Non-pigmented ciliary epithelial cell (primary cell): ENCODE measurements around the gene EEF1AKMT2.

ENCODE experiments used
- DNase-seq: peaks from one replicate; pipeline ENCODE4 v3.0.0-alpha.2; 2010; ENCODE audit warnings: low read depth

Gene EEF1AKMT2

DNA sequence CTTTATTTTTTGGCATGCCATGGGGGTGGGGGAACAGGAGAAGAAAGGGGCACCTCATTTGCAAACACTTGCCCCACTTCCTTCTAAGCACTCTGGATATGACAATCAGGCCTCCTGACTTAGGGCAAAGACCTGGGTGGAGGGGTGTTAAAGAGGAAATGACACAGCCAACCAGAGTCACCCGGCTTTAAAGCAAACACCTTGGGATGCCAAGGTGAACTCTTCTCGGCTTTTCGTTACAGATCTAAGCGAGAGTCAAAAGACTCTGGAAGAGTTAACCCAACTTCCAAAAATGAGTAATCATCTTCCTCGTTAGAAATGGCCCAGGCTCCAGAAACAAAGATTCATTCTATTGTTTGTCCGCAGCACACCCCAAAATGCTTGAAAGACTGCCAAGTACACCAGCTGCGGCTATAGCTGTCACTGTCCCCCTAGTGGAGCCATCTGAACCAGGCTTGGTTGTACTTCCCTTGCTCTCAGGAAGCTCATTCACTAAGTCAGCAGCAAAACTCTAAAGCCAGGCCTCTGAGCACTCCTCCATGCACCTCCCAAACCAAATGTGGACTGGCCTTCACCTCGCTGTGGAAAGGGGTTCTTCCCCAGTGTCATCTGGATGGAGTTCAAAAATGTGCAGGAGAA lies 72.4 kb downstream of the EEF1AKMT2 start:
- DNase-seq: peak; percentile 31

DNA sequence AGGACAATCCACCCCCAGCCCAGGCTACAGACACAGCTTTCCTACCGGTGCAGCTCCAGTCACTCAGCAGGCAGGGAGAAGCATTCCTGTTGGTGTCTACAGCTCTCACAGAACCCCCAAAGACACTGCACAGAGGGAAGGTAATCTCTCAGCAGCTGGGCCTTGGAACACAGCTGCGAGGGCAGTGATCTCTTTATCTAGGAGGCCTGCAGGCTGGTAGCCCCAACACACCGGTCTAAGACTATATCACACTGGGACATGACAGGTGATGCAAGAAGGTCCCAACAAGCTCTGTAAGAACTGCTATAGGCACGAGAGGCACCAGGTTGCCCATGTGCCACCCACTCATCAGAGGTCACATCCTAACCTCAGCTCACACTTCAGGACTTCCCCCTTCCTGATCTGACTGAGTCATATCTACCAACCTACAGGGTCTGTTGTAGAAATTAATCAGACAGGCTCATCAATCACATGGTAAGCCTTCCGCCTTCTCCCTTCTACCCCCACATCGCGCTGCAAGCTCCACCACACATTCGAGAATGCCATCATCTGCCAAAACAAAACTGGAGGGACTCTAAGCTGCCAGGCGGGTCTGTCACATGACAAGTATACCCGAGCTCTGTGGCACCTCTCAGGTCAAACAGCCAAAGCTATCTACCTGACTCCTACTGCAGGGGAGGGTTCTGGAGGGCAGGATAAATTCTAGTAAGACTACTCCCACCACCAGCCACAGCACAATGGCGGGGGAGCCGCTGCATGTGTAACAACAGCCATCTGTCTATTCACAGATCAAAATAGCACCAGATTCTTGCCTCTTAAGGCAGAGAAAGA lies 73.6 kb downstream of the EEF1AKMT2 start:
- DNase-seq: no peak

DNA sequence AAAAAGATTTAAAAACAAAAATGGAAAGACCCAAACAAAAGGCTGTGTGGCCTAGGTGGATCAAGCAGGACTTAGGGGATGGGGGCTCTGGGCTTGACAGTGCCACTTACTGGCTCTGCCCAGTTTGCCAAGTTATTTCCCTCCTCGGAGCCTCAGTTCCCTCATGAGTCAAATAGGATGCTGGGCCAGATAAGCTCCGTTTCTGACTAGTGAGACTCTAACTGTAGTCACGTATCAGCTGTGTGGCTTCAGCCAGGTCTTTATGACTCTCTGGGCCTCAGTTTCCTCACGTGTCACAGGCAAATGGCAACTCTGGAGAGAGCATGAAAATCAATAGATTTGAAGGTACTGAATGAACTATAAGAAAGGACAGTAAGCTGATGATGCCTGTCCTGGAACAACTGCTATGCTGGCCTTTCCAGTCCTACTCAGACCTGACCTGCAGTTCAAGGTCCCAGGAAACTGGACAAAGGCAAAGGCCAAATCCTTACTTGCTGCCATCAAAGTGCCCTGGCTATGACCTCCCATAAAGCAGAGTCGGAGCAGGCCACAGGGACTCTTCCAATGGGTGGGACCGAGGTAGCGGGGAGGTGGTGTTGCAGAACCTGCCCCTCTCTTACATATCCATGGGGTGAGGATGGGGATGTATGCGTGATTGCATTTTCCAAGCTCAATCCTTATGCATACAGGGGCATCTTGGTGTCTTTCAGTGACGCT lies 74.5 kb downstream of the EEF1AKMT2 start:
- no peak for DNase-seq

DNA sequence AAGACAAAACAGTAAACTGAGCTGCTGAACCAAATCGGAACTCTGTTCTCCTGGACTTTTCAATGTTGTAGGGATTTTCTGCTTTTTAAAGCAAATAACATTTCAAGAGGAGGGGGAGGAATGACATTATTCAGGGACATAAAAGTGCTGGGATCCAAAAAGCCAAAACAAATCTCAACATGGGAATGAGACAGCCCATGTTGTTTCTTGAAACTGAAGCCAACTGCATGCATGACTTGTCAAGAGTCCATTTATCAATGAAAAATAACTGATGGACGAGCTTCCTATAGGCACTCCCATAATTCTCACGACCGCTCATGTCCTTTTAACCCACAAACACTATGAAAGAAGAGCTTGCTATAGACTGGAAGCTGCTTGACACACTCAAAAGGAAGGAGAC lies 75.3 kb downstream of the EEF1AKMT2 start:
- no peak for DNase-seq

DNA sequence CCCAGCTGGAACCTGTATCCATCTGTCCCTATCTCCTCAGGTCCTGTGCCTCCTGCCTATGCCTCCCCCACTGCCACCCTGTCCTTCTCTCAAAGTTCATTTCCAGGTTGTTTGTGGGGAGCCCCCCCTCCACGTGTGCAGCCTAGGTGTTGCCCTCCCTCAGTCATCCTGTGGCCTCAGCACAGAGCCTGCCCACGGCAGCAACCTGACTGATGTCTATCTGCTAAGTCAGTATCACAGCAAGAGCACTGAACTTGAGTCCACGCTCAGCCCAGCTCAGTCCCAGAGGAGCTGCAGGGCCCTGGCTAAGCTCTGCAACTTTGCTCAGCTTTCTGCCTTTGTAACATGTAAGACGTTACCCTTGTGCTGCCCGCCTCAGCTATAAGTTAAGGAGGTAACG lies 76.2 kb downstream of the EEF1AKMT2 start:
- no peak for DNase-seq

DNA sequence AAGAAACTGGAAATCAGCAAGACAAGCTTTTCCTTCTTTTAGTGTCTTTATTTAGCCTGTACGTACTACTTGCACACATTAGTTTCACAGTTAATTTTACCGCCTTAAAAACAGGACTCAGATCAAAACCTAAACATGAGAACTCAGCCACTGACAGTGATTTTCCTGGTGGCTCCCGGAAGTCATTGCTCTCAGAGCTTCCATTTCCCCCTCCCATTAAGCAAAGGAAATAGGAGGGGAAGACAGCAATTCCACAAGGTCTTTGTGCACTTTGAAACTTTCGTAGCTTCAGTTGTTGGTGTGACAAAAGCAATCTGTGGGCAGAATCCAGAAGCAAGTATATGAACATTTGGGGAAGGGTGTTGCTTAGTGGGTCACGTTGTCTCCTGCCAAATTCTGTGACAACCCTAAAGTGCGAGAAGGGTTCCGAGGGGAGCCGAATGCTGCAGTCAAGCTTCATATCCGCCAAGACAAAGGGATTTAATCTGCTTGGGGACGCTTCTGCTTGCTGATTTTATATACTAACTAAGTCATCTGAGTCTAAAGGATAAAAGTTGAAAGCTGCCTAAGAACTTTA lies 77.9 kb downstream of the EEF1AKMT2 start:
- no peak for DNase-seq

DNA sequence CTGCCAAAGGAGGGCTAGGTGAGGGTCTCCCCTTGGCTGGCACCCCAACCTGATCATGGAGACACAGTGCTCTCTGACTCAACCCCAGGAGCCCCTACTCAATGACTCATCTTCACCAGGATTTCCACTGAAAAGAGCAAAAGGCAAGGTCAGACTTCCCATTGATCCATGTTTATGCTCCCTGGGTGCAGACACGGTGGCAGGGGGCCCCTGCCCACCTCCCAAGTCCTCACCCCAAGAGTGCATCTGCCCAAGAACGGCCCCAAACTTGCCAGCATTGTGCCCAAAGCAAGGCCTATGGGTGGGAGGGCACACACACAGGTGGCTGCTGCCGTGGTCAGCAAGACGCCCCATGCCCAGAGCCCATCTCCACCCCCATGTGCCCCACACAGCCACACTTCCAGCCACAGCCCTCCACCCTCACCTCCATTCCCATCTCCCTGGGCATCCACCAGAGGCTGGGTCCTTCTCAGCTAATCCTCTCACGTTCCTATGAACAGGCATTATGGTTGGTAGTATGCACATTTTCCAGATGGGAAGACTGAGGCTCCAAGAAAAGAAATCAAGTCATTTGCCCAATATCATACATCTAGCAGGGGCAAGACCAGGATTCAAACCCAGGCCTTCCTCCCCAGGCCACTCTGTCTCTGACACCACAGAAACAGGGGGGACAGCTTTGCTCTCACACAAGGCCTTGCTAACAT lies 78.8 kb downstream of the EEF1AKMT2 start:
- DNase-seq: no peak

DNA sequence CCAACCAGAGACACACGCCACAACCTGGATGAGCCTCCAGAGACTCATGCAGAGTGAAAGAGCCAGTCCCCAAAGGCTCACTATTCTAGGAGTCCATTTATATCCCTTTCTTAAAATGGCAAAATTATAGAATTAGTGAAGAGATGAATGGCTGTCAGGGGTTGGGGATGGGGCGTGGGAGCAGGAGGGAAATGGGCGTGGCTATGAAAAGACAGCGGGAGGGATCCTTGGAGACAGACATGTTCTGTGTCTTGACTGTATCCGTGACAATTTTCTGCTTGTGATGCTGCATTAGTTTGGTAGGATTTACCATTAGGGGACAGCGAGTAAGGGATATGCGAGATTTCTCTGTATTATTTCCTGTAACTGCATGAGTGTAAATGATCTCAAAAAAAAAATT lies 80.5 kb downstream of the EEF1AKMT2 start:
- DNase-seq: no peak

DNA sequence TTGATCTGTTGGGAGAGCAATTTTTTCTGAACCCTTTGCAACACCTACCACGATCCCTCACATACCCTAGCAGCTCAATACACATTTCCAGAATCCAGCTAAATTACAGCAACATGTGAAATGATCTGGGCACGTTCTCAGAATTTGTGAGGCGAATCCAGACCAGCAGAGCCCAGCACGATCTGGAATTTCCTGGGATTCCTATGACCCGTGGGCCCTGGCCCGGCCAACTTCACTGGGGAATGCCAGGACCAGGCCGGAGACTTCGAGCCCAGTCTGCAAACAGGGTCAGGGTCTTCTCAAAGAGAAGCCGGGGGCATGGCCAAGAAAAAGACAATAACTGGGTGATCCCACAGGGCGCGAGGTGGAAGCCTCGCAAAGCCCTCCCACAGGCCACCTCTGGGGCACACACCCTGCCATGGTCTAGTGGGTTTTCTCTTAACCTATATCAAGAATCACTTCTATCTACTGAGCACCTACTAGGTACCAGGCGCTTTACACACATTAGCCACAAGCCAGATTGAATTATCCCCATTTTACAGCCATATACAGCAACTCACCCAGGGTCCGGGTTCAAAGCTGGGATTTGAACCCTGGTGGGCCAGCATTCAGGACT lies 81.3 kb downstream of the EEF1AKMT2 start:
- DNase-seq: no peak

DNA sequence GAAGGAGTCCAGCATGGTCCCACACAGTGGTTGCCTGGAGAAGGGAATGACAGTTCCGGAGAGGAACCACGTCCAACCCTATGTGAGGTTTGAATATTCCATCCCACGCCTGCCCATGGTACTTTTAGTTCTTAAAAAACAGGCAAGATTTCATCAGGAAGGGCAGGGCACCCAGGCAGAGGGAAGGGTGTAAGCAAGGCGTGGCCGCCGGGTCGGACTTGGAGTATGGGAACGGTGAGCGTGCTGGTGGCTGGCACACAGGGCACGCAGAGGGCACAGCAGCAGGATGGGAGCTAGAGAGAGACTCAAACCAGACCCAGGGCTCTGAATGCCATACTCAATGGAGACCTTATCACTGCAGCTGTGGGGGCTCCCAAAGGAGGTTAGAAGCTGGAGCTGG lies 81.8 kb downstream of the EEF1AKMT2 start:
- DNase-seq: no peak

DNA sequence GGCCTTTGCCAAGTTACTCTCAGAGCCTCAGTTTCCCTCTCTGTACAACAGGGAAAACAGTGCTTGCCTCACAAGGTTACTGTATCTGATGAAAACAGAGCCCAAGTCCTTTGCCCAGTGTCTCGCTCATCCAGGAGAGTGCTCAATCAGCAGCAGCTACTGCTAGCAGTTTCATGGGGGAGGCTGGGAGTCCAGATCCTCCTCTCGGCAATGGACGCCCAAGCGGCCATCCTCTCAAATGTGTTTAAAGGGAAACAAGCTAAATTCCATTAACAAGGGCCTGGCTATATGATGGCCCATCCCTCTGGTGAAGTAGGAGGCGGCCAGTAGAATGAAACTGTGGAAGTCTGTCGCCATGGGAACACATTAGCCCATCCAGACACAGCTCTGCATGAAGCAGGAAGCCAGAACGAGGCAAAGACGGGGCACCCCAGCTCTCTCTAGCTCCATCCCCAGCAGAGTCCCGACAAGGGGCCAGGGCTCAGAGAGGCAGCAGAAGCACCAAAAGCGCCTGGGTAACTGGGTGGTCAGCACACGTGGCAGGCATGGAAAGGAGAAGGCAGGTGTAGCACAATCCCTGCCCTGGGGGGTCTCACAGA lies 82.7 kb downstream of the EEF1AKMT2 start:
- DNase-seq: peak; percentile 17

DNA sequence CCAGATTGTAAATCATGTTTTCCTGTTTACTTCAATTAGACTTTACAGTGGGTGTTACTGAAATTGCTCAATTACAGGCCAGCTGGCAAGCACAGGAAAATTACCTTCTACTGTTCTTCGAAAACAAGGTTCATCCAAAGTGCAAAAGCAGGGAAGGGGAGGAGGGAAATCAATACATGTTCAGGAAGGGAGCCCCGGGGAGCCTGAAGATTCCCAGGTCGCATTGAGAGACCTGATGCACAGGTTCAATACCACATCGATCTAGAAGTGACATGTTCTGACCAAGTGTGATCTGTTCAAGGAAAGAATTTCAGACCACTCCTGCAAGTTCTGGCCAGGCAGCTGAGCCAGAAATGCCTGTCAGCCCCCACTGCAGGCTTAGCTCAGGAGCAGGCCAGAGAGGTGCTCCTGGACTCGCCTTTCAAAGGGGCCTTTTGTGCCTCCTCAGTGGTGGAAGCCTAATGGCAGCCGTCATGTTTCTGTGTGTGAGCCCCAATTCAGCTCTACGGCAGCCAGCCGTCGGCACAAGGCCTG lies 83.4 kb downstream of the EEF1AKMT2 start:
- DNase-seq: no peak
